ENCODE measurements around the gene SEPHS2. TPM values are rescaled to one million over a fixed set of nuclear protein-coding genes. Genes with fewer than 3 reads are reported as not detected.

SEPHS2 gene
- total RNA-seq, 1 experiment from 2014 or later: 52.6 TPM

GRCh38 chr16:30459456-30459855 is 13.8 kb upstream of the SEPHS2 start:
- H4K20me1 ChIP-seq (ENCODE audit: control insufficient read depth, insufficient read depth, insufficient read length): no peaks in the 10 kb centered on the region
- H2BK5ac ChIP-seq (ENCODE audit: insufficient read length, low read length): no peak overlapping the region
- H3K4me2 ChIP-seq (ENCODE audit: insufficient read depth, insufficient read length, low read length): no peak overlapping the region
- peaks cover 2% of the 10 kb centered on the region for H3K23me2 ChIP-seq (ENCODE audit: insufficient read length, low read depth, low read length, poor library complexity, severe bottlenecking)
- H2AFZ ChIP-seq (ENCODE audit: low read length): no peak overlapping the region
- TF ChIP-seq, protein P1, sequence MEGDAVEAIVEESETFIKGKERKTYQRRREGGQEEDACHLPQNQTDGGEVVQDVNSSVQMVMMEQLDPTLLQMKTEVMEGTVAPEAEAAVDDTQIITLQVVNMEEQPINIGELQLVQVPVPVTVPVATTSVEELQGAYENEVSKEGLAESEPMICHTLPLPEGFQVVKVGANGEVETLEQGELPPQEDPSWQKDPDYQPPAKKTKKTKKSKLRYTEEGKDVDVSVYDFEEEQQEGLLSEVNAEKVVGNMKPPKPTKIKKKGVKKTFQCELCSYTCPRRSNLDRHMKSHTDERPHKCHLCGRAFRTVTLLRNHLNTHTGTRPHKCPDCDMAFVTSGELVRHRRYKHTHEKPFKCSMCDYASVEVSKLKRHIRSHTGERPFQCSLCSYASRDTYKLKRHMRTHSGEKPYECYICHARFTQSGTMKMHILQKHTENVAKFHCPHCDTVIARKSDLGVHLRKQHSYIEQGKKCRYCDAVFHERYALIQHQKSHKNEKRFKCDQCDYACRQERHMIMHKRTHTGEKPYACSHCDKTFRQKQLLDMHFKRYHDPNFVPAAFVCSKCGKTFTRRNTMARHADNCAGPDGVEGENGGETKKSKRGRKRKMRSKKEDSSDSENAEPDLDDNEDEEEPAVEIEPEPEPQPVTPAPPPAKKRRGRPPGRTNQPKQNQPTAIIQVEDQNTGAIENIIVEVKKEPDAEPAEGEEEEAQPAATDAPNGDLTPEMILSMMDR (conservative IDR thresholded peaks at IDR 0.05): no peak
- no peak overlapping the region for H4K8ac ChIP-seq (replicated peaks; ENCODE audit: insufficient read length, low read depth, low read length)
- no peak overlapping the region for H4K91ac ChIP-seq (ENCODE audit: insufficient read length, low read depth, low read length)
- H2AK5ac ChIP-seq (ENCODE audit: insufficient read length, low read length): no peak overlapping the region
- H3K14ac ChIP-seq (ENCODE audit: insufficient read depth, low read length): no peak overlapping the region
- no peak overlapping the region for H3K23ac ChIP-seq (ENCODE audit: insufficient read length, low read depth, low read length)
- no peak overlapping the region for H3K56ac ChIP-seq (ENCODE audit: insufficient read length, low read depth, low read length)
- Mint-ChIP-seq H3K36me3 (ENCODE audit: insufficient read depth in 1 of 3, low read depth in 3 of 3) (no peaks in the 10 kb centered on the region), H3K27me3 (ENCODE audit: low read depth) (peaks cover 4% of the 10 kb centered on the region), H3K9me3 (peaks cover 0 to 2% of the 10 kb centered on the region in 2 experiments; a peak in 1 of 5 replicates), H3K4me1 (0 out of 4 replicates have a peak, but pooled peaks cover 0 to under 1% of the 10 kb centered on the region in 2 experiments), H3K4me3 (no peak overlapping the region), H3K27ac (no peak overlapping the region)
- H3K9ac ChIP-seq (ENCODE audit: extremely low read depth, insufficient read length, low read length): no peak overlapping the region
- H2BK120ac ChIP-seq (ENCODE audit: low read depth, low read length, poor library complexity, severe bottlenecking): no peak overlapping the region
- H2BK20ac ChIP-seq (ENCODE audit: low read depth, low read length, poor library complexity, severe bottlenecking): no peak overlapping the region
- no peaks in the 10 kb centered on the region for H3K9me3 ChIP-seq (ENCODE audit: control insufficient read depth, low read depth, low read length)
- H2BK12ac ChIP-seq (ENCODE audit: insufficient read length, low read depth, low read length): no peak overlapping the region
- no peak overlapping the region for H3K18ac ChIP-seq (ENCODE audit: insufficient read length, low read depth, low read length)
- no CpG with 5 or more reads among the region's 11 CpGs for WGBS (ENCODE audit: extremely low coverage, insufficient read length, low lambda C conversion rate)
- H3K4me1 ChIP-seq (ENCODE audit: insufficient read depth, low read length): no peaks in the 10 kb centered on the region
- H3K27ac ChIP-seq (ENCODE audit: insufficient read length, low read depth, low read length): no peak overlapping the region
- H3K27me3 ChIP-seq (ENCODE audit: insufficient read depth, low read length): no peaks in the 10 kb centered on the region
- H4K5ac ChIP-seq (ENCODE audit: insufficient read length, low read depth, low read length): no peak overlapping the region
- H3K4ac ChIP-seq (ENCODE audit: low read depth, low read length): no peak overlapping the region
- no peak overlapping the region for H2BK15ac ChIP-seq (ENCODE audit: low read depth, low read length)
- H3T11ph ChIP-seq (ENCODE audit: low read length): no peak overlapping the region
- no peaks in the 10 kb centered on the region for H3K79me2 ChIP-seq (ENCODE audit: insufficient read depth, low read length)
- H3K79me1 ChIP-seq (ENCODE audit: insufficient read depth, low read depth, low read length, poor library complexity, severe bottlenecking): no peaks in the 10 kb centered on the region
- DNase-seq: no peak
